GM11168 (cell line): Measurements from ENCODE around the gene MUC6.

ENCODE experiments used
- in situ Hi-C: fragments of 300-500 bp; cut with MboI; formaldehyde crosslinking; loops from one replicate; pipeline ENCODE4 v1.12.0; 2022; ENCODE audit warnings: low sequenced_read_pairs; ENCODE audit not compliant: unreplicated experiment

Gene MUC6

DNA sequence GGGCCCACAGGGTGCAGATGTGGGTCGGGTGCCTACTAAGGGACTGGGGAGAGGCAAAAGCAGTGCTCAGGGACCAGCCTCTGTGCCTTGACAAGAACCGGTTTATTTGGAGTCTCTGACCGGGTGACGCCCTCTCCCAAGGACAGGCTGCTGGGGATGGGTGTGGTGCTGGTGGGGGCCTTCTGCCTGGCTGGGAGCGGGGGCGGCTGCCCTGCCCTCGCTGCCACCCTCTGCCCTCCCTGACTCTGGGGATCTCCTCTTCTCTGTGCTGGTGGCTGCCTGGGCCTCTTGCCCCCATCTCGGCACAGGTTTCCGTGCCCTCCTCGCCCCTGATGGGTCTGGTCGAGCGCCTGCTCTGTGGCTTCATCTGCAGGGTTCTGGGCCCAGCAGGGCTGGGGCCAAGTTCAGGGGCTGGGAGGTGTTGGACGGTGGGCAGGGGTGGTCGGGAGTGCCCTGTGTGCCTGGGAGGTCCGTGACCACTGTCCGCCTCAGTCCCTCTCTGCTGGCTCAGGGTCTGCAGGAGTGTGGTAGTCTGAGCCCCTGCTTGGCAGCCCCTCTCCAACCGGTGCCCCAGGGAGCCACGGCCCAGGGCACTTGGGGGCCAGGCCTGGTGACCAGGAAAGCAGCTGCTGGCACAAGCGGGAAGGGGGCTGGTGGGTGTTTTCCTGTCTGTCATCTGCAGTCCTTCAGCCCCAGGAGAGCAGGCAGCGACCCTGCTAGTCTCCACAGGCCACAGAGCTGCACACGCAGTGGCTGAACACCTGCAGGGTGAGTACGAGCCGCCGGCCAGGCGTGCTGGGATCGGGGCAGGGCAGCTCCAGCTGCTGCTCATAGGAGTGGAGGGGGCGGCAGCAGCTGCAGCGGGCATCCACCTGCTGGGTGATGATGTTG lies 23.5 kb downstream of the MUC6 start:
- in situ Hi-C loops, result no loop called here

DNA sequence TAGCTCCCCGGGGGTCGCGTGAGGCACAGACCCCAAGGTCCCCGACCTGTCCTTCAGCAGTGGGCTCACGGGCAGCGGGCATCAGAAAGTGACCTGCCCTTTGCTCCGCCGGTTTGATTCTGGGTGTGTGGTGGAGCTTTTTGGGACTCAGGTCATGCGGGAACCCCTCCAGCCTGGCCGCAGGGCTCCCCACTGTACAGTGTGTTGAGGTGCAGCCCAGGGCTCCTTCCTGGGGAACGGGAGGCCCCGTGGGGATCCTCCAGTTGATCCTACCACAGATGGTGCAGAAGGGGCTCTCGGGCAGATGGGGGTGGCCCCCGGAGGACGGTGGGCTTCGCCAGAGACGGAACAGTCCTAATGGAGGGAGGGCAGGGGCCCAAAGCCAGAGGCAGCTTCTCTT lies 24.2 kb downstream of the MUC6 start:
- in situ Hi-C loops, result no loop called here

DNA sequence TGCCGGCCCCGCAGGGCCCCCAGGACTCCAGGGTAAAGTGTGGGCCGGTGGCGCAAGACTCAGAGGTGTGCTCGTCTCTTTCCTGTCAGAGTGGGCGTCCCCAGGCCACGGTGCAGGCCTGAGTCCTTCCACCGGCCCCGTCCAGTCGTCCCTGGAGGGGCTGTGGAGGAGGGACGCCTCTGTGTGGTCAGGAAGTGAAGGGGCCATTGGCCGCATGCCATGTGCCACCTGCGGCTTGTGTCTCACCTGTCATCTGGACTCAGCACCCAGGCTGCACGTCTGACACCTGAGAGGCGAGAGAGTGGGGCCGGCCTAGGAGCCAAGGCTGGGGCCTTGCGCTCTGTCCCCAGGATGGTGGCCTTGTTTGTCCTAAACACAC lies 25.2 kb downstream of the MUC6 start:
- in situ Hi-C loops, result no loop called here

DNA sequence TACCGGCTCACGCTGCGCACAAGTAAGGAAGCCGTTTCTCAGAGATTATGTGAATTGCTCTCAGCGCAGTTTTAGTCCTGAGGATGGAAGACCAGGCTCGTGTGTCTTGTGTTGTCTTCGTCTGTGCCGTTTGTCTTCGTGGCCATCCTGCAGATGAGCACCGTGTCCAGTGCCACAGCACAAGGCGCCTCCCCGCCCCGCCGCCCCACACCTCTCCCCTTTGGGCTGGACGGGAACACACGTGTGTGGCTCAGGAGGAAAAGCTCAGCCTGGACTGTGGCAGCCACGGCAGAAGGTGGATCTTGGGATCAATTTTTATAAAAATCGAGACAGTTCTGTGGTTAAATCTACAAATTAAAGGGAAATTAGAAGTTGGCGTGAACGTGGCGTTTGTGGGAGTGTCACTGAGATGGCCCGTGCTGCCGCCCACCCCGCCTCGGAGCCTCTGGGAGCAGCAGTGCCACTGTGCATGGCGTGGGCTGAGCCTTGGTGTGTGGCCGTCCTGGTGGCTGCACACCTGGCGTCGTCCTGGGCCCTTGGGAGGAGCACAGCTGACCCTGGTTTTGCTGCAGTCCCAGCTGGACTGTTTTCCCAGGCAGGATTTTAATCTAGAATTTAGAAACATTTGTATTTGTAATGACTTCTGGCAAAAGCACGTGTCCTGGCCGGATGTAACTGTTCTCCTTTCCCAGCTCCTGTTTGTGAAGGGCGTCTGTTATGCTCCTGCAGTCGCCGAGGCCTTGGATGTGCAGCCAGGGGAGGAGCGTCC lies 25.8 kb downstream of the MUC6 start:
- in situ Hi-C loops, result no loop called here

DNA sequence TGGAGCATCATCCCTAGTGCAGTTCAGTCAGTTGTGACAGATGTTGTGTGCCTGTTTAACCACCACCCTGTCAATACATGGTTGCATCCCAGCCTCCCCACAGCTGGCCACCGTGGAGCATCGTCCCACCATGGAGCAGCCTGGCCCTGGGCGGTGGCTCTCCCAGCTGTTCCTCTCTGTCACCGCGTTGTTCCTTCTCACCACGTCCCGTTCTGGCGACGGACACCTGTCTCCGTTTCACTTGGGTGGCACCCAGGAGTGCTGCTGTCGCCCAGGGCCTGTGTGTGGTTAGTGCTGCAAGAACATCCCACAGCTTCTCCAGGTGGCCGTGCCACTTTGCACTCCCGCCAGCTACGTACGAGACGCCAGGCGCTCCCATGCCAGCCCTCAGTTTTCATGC lies 26.5 kb downstream of the MUC6 start:
- in situ Hi-C loops, result no loop called here

DNA sequence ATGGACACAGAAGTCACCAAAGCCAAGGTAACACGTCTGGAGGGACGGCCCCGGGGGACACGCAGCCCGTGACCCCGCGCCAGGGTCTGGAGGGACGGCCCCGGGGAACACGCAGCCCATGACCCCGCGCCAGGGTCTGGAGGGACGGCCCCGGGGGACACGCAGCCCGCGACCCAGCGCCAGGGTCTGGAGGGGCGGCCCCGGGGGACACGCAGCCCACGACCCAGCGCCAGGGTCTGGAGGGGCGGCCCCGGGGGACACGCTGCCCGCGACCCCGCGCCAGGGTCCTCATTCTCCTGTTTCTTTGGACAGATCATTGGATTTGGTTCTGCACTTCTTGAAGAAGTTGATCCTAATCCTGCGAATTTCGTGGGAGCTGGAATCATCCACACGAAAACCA lies 27.1 kb downstream of the MUC6 start:
- in situ Hi-C loops, result no loop called here

DNA sequence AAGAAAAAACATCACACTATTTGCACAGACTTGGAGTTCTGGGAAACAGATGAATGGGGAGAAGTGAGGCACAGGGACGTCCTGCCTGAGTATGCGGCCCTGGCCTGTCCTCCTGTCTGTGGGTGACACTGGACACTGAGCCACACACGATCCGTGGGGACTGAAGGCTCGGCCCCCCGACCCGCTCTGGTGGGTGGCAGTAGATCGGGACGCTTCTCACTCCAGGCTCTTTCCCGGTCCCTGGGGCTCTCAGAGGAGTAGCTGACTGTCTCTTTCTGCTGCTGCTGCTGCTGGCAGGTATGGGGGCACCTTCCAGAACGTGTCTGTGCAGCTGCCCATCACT lies 27.7 kb downstream of the MUC6 start:
- in situ Hi-C loops, result no loop called here

DNA sequence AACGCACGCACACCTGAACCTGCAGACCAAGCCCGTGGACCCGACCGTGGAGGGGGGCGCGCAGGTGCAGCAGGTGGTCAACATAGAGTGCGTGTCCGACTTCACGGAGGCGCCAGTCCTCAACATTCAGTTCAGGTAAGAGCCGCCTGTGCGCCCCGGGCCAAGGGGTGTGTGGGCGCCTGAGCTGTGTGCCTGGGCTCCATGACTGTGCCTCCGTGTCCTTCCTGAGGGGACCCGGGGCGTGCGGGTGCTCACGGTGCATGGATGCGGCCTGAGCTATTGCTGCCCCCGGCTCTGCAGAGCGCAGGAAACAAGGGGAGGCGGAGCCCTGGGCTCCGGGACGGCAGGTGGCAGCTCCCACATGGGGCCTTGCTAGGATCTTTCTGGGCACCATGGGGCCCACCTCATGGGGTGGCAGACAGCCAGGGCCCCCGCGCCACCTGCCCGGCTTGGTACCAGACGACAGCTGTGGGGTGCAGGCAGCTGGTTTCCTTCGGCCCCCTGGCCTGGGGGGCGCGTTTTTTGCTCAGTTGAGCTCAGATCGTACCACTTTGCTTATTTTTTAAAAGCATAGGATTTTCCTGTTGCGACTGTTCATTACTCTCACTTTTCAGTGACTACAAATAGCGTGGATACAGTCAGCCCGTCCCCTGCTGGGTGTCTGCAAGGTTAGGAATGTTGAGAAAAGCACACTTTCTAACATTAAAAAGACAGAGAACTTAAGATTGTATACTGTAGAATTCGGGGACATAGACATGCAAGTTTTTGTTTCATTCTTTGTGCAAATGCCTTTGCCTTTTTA lies 28.3 kb downstream of the MUC6 start:
- in situ Hi-C loops, result no loop called here

DNA sequence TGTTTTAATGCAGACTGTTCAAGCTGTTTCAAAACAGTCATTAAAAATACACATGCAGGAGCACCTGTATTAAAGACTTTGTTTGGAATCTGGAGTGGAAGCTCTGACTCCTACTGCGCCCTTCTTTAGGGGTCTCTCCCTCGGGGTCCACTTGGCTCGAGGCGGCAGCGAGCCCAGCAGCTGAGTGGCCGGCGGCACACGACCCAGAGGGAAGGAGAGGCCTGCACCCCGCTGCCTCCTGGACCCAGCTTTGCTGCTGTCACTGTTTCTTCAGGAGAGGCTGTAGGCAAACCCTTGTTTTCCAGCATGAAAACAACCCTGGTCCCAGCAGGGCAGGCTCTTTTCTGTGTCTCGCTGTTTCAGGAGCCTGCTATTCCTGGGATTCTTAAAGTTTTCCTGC lies 29.2 kb downstream of the MUC6 start:
- in situ Hi-C loops, result no loop called here

DNA sequence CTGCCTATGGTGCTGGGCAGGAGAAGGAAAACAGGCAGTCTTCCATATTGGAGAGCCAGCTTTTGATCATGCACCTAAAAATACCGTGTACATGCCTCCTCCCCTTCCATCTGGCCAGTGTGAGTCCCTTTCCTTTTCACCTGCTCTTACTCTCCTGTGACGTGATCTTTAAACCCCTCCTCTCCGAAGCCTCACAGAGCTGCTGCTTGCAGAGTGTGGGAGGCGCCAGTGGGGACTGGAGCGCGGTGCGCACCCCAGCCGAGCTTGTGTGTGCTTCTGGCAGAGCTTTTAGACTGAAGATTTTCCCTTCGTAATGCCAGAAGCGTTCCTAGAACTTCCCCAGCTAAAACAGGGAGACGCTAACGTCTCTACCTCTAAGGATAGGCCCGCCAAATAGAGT lies 29.8 kb downstream of the MUC6 start:
- in situ Hi-C loops, result no loop called here

DNA sequence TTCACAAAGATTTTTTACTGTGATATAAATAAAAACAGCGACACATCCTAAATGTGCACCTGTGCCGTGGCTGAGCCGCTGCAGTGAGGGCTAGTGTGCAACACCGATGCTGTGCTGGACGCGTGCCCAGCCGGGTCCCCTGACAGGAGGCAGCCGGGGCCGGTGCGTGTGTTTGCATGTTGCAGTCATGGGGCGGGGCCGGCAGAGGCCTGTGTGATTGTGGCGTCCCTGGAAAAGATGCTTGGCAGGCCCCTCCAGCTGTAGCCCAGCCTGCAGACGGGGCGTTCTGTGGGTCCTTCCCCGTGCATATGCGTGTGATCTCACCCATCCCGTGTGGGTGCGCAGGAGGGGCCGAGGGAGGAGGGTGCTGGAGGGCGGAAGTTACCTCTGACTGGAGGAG lies 30.6 kb downstream of the MUC6 start:
- in situ Hi-C loops, result no loop called here

DNA sequence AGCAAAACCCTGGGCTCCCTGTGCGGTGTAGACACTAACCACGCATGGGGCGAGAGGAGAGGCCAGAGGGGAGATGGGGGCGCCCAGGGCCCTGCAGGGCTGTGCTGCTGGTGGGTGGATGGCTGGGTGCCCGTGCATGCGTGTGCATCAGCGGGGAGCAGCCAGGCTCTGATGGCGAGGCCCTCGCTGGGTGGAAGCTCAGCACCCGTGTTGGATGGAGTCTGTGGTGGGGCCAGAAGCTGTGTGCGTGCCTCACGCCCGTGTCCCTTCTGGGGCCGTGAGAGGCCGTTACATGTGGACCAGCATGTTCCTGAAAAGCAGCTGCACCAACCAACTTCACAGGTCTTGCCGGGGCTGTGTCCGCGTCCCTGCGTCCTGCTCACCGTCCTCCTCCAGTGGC lies 33.4 kb downstream of the MUC6 start:
- in situ Hi-C loops, result no loop called here

DNA sequence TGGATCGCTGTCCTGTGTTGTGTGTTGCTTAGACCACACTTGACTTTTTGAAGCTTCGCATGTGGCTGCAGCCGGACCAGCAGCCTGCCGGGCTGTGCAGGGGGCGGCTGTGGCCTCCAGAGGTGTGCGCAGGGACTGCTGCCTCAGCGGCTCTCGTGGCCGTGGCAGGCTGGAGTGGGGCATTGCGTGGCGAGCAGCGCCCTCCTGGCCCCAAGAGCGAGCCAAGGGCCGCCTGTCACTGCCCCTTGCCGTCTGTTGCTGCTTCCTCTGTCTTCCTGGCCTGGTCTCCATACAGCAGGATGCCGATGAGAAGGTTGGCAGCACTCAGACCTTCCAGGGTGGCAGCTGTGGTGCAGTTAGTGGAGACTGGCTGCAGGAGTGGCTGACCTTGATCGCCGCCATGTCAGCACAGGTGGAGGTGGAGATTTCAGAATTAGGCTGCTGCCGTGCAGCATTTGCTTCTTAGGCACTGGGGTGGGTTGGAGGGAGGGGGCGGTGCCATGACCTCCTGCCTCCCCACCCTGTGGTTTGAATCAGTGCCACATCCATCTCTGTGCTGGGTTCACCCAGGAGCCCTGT lies 34.0 kb downstream of the MUC6 start:
- in situ Hi-C loops, result no loop called here

DNA sequence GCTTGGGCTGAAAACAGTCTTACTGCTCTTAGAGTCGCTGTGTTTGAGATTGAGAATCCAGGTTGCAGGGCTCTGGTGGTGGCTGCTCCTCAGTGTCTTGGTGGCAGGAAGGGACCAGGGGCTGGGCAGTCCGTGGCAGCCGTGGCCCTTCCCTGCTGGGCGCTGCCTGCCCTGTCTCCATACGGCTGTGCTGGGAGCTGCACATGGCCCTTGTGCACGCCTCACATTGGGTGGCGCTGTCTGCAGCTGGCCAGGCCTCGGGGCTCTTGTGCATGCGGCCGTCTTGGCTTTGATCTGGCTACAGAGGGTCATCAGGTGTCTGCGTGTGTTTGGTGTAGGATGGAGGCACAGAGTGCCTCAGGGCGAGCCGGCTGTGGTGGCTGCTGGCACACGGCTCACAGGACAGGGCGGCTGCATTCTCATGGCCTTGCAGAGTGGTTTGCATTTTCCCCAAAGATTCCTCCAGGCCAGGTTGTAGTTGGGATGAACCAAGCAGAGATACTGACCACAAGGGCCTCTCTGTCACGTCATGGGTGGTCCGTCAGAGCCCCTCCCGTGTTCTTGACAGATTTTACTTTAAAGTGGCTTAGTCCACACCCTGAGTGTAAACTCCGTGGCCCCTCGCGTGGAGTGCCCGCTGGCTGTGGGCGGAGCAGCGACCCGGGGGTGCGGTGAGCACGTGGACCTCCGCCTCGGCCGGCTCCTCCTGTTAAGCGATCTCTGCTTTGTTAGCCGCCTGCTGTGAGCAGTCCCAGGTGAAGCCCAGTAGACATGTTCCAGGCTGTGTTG lies 34.7 kb downstream of the MUC6 start:
- in situ Hi-C loops, result no loop called here

DNA sequence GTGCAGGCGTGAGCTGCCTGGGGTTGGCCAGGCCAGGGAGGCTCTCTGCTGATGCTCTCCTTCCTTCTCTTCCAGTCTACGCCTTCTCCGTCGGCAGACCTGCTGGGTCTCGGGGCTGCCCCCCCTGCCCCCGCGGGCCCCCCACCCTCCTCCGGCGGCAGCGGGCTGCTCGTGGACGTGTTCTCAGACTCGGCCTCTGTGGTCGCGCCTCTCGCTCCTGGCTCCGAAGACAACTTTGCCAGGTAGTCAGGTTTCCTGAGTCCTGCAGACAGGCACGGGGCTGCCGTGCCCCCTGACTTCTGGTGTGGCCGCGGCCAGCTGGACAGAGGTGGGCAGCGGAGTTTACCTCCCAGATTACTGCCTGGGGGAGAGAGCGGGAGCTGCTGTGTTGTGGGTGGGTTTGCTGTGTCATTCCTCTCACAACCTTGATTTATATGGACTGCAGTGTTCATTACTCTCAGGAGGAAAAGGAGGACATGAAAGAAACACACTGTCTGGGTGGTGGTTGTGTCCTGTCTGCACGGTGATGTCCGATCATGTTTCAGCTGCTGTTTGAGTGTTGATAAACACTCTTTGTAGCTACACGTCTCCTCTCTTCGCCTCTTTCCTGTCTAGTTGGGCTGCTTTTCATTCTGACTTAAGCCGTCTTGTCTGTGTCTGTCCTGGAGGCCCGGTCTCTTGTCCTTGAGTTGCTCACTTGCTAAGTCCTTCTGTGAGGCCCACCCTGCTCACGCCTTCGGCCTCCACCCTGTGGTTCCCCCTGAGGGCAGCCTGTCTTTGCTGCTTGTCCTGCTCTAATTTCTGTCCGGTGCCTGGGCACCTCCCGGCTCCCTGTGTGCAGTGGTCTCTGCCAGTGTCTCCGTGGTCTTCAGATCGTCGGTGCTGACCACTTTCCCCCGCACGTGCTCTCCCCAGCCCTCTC lies 35.9 kb downstream of the MUC6 start:
- in situ Hi-C loops, result no loop called here

DNA sequence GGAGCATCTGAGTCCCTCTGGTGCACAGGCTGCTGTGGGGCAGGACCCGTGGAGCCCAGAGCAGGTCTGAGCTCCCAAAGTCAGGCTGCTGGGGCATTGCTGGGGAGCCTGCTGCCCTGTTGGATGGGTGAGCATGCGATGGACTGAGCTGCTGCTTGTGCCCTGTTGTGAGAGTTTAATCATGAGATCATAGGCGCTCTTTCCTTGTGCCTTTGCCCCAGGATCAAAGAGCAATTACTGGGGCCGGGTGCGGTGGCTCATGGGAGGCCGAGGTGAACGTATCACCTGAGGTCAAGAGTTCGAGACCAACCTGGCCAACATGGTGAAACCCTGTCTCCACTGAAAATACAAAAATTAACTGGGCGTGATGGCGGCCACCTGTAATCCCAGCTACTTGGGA lies 37.5 kb downstream of the MUC6 start:
- in situ Hi-C loops, result no loop called here

DNA sequence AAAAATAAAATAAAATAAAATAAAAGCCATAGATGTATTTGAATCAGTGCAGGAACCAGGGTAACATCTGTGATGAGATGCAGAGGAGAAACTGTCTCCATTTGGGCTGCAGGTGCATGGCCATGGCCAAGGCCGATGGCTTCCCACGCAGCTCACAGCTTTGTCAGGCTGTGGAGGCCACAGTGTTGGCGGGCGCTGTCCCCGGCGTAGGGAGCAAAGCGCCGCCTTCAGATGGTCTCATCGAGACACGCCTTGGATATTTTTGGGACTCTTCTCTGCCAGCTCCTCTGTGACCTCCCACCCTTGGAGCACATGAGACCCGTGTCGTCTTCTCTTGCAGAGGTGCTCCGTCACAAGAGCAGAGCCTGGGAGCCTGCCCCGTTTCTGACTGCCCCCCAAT lies 38.6 kb downstream of the MUC6 start:
- in situ Hi-C loops, result no loop called here

DNA sequence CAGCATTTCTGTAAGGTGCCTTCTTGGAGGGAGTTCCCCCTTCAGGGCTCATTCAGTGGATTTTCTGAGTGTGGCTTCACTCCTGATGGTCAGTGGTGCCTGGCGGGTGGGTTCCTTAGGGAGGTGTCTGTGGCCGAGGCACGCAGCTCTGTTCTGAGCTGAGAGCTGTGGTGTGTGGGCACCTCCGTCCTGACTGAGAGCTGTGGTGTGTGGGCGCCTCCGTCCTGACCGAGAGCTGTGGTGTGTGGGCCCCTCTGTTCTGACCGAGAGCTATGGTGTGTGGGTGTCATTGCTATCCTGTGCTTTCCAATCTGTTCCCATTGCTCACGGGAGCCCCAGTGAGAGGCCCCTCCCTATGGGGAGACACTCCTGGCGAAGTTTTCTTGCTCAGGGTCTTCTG lies 39.8 kb downstream of the MUC6 start:
- in situ Hi-C loops, result no loop called here
